Stimulated activated CD4-positive, alpha-beta T cell treated with anti-CD3 and anti-CD28 coated beads, Interleukin-12 subunit alpha, Interleukin-12 subunit beta, amount 100 ng/mL, for 48 hours (primary cell): ENCODE data around the gene CHAF1A.

Experiments
- DNase-seq, 3 donors: peaks; one replicate each; pipeline ENCODE4 v3.0.0-alpha.2; 2020; ENCODE audit warnings: low read depth in 2 of 3, low spot score in 1 of 3

Gene CHAF1A, protein sequence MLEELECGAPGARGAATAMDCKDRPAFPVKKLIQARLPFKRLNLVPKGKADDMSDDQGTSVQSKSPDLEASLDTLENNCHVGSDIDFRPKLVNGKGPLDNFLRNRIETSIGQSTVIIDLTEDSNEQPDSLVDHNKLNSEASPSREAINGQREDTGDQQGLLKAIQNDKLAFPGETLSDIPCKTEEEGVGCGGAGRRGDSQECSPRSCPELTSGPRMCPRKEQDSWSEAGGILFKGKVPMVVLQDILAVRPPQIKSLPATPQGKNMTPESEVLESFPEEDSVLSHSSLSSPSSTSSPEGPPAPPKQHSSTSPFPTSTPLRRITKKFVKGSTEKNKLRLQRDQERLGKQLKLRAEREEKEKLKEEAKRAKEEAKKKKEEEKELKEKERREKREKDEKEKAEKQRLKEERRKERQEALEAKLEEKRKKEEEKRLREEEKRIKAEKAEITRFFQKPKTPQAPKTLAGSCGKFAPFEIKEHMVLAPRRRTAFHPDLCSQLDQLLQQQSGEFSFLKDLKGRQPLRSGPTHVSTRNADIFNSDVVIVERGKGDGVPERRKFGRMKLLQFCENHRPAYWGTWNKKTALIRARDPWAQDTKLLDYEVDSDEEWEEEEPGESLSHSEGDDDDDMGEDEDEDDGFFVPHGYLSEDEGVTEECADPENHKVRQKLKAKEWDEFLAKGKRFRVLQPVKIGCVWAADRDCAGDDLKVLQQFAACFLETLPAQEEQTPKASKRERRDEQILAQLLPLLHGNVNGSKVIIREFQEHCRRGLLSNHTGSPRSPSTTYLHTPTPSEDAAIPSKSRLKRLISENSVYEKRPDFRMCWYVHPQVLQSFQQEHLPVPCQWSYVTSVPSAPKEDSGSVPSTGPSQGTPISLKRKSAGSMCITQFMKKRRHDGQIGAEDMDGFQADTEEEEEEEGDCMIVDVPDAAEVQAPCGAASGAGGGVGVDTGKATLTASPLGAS

DNA sequence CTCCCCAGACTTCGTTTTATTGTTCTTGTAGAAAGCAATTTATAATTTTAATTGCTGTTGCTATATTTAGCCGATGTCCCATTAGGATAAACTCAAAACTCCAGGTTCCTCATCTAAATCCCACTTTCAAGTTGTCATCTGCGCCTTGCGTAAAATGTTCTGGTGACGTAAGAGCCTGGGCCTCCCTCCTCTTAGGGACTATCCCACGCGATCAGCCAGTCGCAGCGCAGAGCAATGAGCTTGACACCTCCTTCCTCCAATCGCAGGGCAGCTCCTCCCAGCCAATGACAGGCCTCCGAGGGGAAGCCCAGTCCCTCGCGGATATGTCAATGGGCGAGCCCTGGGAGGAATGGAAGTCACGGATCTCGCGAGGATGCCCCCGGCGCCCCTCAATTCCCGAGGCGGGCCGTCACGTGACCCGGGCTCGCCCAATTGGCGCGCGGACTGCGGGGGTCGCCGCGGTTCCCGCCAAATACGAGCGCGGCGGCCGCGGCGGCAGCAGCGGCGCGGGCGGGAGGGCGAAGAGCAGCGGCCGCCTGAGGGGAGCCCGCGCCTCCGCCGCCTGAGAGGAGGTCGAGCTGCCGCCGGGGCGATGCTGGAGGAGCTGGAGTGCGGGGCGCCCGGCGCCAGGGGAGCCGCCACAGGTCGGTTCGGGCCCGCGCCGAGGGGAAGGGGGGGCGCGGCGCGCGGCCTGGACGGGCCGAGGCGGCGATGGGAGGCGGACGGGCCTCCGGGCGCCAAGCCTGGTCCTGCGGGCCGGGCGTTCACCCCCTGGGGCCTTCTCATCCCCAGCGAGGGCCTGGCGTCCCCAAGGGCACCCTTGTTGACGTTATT is at the start of gene CHAF1A:
Gene CHAF1A (plus strand): TSS at position 470 of the 834 bp plus-strand sequence. CDS start 123 bp downstream, at position 593.
- DNase-seq = peak; percentile 98 to 99 (median 99)

DNA sequence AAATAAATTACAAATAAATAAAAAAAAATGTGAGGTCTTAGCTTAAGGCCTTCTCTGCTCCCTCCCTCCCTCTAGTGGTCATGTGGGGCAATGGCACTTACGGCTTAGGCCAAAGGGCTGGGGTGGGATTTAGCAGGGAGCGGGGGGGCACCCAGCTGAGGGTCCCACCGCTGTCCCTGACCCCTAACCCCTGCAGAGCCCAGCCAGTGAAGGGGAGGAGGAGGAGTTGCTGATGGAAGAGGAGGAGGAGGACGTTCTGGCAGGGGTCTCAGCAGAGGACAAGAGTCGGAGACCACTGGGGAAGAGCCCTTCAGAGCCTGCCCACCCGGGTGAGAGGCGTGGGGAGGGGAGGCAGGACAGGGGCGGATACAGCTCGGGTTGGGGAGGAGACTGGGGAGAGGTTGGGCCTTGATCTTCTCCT is 49.7 kb upstream of the CHAF1A start:
- peak in 2 of 3 donors; percentile 43 to 60 for DNase-seq

DNA sequence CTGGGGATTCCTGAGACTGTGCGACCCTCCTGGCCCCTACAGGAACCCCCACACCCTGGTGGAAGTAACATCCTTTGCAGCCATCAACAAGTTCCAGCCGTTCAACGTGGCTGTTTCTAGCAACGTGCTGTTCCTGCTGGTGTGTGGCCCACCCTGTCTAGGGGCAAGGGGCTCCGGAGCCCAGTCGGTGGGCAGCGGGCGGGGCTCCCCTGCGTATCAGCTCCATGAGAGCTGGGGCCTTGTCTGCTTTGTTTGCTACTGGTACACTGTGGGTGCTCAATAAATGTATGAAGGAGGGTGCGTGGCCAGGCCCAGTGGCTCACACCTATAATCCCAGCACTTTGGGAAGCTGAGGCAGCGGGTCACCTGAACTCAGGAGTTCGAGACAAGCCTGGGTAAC is 48.2 kb upstream of the CHAF1A start:
- no peak for DNase-seq

DNA sequence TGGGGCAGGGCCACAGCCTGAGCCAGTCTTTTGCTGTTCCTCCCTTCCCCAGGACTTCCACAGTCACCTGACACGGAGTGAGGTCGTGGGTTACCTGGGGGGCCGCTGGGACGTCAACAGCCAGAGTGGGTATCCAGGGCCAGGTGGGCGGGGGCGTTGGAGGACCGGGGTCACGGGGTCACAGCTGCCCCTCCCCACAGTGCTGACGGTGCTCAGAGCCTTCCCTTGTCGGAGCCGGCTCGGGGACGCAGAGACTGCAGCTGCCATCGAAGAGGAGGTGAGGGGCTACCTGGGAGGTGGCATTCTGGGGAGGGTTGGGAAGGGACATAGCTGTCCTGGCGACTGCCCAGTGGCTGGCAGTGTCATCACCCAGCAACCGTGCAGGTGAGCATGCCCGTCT is 47.5 kb upstream of the CHAF1A start:
- DNase-seq = no peak

DNA sequence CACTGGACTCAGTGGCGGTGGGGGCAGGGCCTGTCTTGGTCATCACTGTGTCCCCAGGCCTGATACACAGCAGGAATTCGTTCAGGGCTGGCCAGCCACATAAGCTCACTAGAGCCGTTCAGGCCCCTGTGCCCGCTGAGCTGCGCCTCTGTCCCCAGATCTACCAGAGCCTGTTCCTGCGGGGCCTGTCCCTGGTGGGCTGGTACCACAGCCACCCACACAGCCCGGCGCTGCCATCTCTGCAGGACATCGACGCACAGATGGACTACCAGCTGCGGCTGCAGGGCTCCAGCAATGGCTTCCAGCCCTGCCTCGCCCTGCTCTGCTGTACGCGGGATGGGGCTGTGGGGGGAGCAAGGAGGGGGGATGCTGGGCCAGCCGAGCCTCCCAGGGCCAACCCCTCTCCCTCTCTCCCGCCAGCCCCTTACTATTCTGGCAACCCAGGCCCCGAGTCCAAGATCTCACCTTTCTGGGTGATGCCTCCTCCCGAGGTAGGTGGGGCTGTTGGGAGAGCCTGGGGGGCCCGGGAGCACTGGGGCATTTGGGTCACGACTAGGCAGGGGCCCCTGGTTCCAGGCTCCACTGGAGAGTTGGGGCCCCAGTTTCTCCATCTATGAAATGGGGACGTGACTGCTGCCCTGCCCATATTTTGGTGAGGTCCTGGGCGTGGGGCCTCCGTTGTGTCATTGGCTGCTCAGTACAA is 45.2 kb upstream of the CHAF1A start:
- no peak for DNase-seq

DNA sequence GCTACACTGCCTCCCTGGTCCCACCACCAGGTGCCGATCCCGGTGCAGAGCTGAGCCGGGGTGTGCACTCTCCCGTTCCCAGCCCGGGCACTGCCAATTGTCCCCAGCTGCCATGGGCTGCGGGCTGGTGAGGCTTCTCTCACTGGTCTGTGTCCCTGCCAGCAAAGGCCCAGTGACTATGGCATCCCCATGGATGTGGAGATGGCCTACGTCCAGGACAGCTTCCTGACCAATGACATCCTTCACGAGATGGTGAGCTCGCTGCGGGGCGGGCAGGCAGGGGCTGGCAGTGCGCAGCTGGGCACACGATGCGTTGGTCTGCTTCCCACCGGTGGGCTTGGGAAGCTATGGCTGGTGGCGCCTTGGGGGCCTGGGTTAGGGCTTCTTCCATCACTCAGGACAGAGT is 44.5 kb upstream of the CHAF1A start:
- DNase-seq = no peak

DNA sequence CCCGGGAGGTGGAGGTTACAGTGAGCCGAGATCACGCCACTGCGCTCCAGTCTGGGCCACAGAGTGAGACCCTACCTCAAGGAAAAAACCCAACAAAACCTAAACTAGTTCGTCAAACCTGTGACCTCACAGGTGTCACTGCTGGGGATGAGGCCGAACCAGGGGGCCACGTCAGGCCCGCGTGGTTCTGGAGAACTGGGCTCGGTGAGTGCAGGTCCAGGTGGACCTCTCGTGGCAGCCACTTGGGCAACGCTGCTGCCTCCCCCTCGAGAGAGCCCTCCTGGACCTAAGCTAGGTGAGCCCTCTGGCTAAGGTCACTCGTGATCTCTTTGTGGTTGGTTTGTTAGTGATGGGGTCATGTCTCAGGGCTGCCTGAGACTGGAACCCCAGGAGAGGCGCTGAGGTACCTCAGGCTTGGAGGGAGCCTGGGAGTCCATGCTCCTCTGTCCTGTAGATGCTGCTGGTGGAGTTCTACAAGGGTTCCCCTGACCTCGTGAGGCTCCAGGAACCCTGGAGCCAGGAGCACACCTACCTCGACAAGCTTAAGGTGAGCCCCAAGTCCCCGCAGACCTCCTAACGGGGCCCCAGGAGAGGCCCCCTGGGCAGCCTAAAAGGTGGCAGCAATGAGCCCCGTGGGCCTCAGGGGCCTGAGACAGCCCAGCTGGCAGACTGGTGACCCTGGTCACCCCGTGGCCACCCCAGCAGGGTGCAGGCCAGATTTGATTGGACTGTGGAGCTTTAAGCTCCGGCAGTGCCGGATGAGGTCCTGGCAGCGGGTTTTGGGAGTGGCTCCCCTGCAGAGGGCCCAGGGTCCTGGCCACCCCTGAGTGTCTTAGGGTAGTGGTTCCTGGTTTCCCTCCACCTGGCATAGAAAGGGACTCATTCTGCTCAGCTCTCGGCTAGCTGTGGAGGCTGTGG is 43.5 kb upstream of the CHAF1A start:
- DNase-seq = no peak

DNA sequence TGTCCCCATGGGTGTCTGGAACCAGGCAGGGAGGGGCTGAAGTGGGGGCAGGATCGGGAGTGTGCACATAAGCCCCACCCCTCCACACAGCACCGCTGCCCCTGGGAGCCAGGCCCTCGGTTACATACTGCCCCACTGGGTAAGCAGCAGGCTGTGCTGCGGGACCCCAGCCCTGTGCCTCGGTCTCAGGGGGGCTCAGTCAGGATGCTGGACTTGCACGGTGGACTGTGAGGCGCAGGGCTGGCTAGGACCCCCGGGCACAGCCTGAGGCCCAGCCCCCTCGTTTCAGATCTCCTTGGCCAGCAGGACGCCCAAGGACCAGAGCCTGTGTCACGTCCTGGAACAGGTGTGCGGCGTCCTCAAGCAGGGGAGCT is 42.8 kb upstream of the CHAF1A start:
- no peak for DNase-seq

DNA sequence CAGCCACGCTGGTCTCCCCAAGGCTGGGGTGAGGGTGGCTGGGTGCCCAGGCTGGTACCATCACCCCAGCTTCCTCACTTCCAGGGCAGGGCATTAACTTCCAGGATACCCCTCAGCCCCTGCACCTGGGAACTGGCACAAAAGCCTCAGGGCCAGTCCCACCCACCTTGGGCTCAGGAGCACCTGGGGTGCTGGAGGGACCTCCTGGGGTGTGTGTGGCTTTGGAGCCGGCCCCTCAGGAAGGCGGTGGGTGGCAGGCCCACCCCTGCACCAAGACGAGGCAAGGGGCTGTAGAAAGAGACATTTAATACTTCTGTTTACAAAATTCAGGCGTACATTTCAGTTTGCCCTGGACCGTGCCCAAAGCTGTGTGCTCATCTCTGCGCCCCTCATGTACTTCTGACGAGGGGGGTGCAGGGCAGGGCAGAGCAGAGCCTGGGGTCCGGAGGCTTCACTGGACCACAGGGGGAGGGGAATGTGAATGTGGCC is 42.3 kb upstream of the CHAF1A start:
- no peak for DNase-seq

DNA sequence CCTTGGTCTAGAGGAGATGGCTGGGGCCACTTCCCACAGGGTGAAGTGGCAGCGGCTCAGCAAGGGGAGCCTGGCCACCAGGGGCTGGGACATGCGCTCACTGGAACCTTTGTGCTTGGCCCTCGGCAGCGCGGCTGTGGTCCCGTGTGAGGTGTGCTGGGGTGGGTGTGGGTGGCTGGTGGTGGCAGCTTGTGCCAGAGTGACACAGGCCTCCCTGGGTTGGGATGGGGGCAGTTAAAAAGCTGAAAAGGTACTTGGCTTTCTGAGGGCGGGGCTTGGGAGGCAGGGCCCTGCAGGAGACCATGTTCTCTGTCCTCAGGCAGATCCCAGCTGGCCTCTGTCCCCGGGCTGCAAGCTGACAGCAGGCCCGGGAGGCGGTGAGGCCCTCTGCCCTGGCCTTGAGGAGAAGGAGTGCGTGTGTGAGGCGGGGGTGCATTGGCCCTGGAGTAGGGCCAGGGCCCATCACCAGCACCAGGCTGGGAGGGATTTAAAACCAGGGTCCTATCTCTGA is 41.7 kb upstream of the CHAF1A start:
- no peak for DNase-seq

DNA sequence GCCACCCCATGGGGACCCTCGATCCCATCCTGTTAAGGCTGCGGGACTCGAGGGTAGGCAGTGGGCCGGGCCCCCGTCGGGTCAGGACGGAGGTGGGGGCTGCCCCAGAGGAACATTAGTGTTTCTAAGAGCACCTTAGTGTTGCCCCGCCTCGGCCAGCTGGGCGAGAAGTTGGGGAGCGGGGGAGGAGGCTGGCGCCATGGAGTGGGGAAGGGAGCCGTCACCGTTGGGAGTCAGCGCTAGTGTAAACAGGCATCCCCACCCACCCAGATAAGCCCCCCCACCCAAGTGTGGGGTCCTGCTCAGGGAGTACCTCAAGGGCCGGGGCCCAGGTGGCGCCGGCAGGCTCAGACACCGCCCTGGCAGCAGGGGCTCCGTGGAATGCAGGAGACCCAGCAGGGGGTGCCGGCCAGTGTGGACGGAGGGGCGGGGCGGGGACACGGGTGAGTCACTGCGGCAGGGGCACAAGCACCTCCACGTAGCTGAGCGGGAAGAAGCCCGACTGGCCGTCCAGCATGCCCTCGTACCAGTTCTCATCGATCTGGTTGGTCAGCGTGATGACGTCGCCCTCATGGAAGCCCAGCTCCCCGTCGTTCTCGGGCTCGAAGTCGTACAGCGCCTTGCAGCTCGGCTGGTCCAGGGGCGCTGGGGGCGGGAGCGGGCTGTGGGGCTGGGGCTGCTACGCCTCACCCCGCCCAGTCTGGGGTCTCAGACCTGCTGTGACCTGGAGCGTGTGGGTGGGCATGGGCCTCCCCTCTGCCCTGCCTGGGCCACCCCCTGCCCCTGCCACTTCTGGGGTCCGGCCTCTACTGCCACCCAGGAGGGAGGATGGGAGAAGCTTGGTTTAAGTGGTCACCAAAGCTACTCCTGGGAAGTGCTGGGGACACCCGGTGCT is 41.0 kb upstream of the CHAF1A start:
- no peak for DNase-seq

DNA sequence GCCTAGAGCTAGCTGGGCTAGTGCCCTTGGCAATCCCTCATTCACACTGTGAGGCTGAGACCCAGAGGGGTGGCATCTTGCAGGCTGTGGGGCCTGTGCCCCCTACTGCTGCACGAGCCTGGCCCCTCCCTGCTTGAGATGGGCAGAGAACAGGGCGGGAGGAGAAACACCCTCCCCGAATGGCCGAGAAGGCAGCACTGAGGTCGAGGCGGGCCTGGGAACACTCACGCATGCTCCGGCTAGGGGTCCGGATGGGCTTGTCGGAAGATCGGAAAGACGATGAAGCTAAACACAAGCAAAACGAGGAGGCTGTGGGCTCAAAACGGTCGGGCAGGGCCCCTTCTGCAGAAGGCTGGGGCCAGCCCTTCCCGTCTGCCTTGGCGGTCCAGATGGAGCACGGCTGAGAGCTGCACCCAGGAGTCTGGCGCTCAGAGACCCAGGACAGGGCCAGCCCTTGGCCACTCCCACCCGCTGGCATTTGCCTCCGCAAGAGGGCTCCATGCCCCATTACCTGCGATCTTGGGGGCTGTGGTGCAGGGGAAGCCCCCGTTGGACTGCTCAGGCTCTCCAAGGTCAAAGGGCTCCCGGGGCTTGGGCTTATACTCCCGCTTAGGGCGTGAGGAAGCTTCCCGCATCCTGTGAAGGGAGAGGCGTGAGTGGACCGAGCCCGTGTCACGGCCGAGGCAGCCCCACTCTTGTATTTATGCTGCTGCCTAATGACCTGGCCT is 40.2 kb upstream of the CHAF1A start:
- DNase-seq = no peak

DNA sequence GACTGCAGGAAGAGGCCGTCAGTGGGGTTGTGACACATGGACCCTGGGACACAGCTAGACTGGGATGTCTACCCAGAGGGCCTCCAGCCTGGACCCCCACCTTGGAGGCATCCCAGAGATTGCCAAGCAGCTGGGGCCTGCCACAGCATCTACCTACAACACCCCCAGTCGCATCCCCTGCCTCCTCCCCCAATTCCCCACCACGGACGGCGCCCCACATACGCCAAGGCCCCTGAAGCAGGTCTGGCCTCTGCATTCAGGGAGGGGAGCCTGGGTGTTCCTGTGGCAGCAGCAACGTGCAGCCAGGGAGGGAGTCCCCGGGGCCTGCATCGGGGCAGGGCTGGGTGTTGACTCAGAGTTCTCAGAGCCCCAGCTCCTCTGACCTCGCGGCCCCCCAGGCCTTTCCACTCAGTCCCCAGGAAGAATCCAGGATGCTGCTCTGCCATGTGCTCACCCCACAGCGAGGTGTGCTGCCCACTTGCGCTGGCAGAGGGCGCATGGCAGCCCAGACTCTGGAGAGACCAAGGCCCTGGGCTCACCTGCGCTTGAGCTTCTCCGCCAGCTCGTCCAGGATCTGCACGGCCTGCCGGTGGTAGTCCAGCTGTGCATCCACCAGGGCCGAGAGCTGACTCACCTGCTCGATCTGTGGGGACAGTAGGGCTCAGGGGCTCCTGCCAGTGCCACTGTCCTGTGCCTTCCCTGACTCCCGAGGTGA is 39.5 kb upstream of the CHAF1A start:
- DNase-seq = no peak

DNA sequence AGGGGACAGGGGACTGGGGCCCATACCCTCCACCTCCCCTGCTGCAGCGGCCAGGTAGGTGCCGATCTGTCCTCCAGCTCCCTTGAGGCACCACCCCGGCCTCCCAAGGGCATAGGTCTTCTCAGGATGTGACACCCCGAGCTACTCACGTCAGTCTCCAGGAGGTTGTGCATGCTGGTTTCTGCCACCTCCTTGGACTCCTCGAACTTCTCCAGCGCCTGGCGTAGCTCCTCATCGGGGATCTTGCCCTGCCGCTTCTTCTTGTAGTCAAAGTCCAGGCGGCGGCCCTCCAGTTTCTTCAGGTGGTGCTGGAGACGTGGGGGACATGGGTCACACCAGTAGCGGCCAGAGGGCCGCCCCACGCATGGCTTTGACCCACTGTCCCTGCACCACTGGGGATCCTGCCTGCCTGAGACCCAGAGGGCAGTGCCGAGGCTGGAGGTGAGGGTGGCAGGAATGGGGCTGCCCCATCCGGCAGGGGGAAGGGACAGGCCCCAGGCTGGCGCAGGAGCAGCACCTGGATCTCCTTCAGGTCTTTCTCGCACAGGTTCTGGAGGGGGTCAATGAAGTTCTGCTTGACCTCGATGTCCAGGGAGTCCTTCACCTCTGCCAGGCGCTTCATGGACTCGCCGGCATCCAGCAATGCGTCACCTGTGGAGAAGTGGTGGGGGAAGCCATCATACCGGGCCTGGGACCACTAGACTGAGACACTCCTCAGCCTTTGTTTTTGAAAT is 38.7 kb upstream of the CHAF1A start:
- no peak for DNase-seq

DNA sequence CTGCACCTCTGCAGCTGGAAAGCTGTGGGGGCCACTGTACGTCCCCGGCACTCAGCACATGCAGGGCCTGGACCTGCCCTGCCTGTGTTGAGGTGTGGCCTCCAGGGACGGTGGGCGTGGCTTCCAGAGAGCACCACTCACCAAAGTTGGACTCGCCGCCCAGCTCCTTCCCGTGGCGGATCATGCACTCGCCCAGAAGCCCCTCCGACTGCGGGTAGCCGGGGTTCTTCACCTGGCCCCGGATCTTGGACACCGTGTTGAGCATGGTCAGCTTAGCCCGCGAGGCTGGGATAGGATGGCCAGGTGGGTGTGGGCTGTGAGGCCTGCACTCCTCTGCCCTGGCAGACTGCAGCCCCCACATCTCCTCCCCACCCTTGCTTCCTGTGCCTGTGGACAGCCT is 37.1 kb upstream of the CHAF1A start:
- no peak for DNase-seq
